ENCODE measurements around the gene KLK1.

KLK1 gene

DNA sequence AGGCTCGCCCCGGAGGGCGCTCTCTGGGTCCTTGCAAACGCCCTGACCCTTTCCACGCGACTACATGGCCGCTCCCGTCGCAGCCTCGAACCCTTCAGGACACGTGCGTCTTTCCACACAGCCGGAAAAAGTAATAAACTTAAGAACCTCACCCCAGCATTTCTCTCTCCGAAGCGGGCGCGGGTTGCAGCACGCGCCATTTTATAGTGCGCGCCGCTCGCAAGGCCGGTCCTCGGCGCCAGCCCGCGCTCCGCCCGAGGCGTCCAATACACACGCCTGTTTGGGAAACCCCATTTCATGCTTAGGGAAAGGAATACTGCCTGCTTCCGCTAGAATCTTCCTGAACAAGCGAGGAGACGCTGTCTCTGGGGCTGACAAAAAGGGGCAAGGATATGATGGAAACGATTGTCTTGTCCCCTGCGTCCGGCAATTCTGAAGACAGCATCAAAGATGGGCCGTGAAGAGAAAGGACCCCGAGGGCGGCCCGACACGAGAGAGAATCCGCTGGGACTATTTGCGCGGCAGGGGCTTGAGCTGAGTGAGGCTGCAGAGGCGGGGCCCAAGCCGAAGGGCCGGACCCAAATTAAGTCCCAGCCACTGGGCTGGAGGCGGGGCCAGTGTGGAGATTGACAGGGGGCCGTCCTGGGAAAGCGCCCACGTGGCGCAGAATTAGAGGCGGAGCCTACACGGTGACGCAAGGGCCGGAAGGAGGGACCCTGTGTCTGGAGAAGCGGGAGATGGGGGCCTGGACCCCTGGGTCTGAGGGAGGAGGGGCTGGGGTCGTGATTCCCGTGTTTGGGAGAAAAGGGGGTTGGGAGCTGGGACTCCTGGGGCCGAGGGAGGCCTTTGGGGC is 18.9 kb downstream of the KLK1 start:
- peak overlapping the region; percentile 99 for H3K4me3 ChIP-seq (replicated peaks; ENCODE audit: low read depth, low read length)
- TF ChIP-seq, protein P1, sequence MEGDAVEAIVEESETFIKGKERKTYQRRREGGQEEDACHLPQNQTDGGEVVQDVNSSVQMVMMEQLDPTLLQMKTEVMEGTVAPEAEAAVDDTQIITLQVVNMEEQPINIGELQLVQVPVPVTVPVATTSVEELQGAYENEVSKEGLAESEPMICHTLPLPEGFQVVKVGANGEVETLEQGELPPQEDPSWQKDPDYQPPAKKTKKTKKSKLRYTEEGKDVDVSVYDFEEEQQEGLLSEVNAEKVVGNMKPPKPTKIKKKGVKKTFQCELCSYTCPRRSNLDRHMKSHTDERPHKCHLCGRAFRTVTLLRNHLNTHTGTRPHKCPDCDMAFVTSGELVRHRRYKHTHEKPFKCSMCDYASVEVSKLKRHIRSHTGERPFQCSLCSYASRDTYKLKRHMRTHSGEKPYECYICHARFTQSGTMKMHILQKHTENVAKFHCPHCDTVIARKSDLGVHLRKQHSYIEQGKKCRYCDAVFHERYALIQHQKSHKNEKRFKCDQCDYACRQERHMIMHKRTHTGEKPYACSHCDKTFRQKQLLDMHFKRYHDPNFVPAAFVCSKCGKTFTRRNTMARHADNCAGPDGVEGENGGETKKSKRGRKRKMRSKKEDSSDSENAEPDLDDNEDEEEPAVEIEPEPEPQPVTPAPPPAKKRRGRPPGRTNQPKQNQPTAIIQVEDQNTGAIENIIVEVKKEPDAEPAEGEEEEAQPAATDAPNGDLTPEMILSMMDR (IDR thresholded peaks at IDR 0.05; ENCODE audit: low read length, missing control alignments): no peak
- peak; percentile 99 for DNase-seq (ENCODE audit: low read depth)

DNA sequence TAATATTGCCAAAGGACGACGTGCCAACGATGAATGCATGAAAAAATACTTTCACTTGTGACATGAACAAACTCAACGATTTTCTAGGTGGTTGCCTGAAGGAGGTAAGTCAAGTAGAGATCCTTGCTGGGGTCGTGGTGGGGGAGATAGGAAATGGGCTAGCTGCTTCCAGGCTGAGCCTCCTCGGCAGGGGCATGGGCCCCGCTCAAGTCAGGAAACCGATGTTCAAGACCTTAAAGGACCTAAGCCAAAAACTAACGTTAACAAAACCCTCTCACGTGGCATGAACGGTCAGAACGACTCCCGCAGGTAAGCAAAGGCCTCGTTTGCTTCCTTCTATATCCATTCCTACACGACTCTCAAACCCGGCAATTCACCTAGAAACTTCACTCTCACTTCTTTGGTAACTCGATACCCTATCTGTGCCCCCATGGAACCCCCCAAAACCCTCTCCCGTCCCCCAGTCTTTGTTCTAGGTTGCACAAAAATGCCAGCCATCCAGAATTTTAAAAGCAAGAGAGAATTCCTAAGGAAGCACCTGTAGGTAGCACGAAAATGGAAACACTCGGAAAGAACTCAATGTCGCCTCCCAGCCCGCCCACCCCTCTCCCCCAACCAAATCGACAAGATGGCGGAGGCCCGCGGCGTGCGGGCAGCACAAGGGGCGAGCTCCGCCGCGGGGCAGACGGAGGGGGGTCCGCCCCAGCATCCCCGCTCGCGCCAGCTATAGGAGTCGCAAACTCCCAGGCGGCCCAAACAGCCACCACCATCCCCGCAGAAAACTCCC is 19.8 kb downstream of the KLK1 start:
- peak overlapping the region; percentile 99 for H3K4me3 ChIP-seq (replicated peaks; ENCODE audit: low read depth, low read length)
- no peak for DNase-seq (ENCODE audit: low read depth)
- TF ChIP-seq, protein P1 (IDR thresholded peaks at IDR 0.05; ENCODE audit: low read length, missing control alignments): no peak

DNA sequence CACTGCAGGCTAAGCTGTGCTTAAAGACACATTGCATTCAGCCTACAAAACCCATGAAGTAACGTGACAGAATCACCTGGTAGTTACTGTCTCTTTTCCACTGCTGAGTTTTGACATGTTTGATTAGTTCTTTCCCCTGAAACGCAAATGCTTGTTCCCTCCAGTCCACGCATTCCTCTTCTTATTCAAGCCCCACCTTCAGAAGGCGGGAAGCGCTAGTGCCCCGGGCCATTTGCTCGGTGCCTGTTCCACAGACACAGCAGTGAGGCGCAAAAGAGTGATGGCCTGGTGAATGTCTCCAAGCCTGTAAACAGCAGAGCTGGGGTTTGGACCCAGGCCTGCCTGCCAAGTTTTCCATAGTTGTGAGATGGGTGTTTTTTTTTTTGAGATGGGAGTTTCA is 22.5 kb downstream of the KLK1 start:
- no peak for DNase-seq (ENCODE audit: low read depth)
- no peak overlapping the region for H3K4me3 ChIP-seq (replicated peaks; ENCODE audit: low read depth, low read length)
- TF ChIP-seq, protein P1 (IDR thresholded peaks at IDR 0.05; ENCODE audit: low read length, missing control alignments): no peak

GRCh38 chr19:50799547-50799851 is 24.1 kb downstream of the KLK1 start:
- no peak for DNase-seq (ENCODE audit: low read depth)
- TF ChIP-seq, protein P1 (IDR thresholded peaks at IDR 0.05; ENCODE audit: low read length, missing control alignments): no peak
- H3K4me3 ChIP-seq (replicated peaks; ENCODE audit: low read depth, low read length): no peak overlapping the region

DNA sequence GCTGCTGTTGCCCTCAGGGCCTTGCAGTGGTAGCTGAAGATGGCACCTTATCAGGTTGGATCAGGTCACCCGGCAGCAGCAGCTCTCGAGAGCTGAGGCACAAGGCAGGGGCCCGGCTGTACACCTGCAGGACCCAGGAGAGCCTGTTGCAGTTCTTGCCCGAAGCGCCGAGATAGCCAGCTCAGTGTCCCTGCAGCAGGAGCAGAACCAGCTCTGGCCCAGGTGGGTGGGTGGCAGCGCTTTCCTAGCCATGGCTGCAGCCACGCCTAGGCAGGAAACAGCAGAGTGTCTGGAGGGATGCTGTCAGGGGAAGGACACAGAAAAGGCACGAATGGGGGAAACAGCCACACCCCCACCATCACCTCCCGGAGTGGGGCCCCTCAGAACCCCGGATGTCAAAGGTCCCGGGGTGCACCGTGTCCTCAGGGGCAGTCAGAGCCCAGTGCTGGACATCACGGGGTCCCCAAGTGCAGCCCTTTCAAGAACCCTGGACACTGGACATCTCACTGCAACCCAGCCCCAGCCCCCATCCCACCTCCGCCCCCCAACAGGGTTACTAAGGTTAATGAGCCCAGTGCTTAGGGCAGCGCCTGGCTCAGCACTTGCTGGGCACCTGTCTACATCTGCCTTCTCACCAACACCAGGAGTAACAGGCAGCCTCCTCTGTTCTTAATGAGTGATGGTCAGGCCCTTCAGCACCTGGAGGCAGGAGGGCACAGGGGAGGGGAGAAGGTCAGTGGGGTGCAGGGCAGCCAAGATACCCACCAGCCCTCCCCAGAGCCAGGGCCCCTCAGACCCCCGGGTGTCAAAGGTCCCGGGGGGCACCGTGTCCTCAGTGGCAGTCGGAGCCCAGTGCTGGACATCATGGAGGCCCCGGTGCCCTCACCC is 24.7 kb downstream of the KLK1 start:
- no peak overlapping the region for H3K4me3 ChIP-seq (replicated peaks; ENCODE audit: low read depth, low read length)
- no peak for DNase-seq (ENCODE audit: low read depth)
- TF ChIP-seq, protein P1 (IDR thresholded peaks at IDR 0.05; ENCODE audit: low read length, missing control alignments): no peak

- no peak overlapping the region for H3K4me3 ChIP-seq (replicated peaks; ENCODE audit: low read depth, low read length)
- TF ChIP-seq, protein P1 (IDR thresholded peaks at IDR 0.05; ENCODE audit: low read length, missing control alignments): no peak
- DNase-seq (ENCODE audit: low read depth): no peak
Observed at GRCh38 chr19:50797781-50798658, 25.6 kb downstream of the KLK1 start.

Data from fibroblast of pulmonary artery (primary cell).